NCI-H1417 treated with DMSO at 0.1 percent for 48 hours (cell line): ENCODE data around the gene TOP1.
"Not testable (repeated sequence)": the region's sequence is repeated elsewhere in the genome, so short reads cannot be mapped to it uniquely, and the experiment has no call there.

Source experiments
- DNase-seq: peaks from one replicate; lab custom pipeline; 2025; lab: John Stamatoyannopoulos, UW

The TOP1 gene

DNA sequence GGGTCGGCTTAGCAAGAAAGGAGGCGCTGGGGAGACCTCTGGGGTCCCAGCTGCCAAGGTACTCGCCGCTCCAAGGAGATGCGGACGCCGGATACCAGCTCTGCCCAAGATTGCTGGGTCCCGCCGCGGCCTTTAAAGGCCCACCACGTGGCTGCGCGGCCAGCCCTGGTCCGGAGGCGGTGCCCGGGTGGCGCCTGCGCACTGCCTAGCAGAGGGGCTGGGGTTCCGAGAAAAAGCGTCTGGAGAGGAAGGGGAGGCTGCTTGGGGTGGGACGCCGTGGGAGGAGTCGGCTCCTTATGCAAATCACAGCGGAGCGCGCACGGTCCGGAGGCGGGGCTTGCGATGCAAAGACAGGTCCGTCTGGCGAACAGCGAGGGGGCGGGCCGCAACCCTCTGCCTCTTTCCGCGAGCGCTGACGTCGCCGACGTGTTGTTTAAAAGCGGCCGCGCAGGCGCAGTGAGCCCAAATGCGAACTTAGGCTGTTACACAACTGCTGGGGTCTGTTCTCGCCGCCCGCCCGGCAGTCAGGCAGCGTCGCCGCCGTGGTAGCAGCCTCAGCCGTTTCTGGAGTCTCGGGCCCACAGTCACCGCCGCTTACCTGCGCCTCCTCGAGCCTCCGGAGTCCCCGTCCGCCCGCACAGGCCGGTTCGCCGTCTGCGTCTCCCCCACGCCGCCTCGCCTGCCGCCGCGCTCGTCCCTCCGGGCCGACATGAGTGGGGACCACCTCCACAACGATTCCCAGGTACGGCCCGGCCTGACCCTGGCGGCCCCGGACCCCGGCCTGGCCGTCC, at the start of gene TOP1:
Gene TOP1, plus strand, starts transcription at position 464 of the 791 bp plus-strand sequence. Its CDS starts 246 bp downstream, at position 710.
- DNase-seq, result peak; percentile 98

DNA sequence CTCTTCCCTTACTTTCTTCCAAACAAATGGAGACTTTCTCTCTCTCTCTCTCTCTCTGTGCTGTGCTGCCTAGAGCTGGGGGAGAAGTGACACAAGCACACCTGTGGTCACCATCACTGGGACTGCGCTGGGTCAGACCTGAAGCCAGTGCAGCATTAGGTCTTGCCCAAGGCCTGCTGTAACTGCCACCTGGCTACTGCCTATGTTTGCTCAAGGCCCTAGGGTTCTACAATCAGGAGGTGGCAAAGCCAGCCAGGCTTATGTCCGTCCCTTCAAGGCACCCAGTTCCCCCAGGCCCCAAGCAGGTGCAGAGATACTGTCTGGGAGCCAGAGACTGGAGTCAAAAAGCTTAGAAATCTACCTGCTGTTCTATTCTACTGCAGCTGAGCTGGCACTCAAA, 49.4 kb upstream of the TOP1 start:
- DNase-seq, result no peak

DNA sequence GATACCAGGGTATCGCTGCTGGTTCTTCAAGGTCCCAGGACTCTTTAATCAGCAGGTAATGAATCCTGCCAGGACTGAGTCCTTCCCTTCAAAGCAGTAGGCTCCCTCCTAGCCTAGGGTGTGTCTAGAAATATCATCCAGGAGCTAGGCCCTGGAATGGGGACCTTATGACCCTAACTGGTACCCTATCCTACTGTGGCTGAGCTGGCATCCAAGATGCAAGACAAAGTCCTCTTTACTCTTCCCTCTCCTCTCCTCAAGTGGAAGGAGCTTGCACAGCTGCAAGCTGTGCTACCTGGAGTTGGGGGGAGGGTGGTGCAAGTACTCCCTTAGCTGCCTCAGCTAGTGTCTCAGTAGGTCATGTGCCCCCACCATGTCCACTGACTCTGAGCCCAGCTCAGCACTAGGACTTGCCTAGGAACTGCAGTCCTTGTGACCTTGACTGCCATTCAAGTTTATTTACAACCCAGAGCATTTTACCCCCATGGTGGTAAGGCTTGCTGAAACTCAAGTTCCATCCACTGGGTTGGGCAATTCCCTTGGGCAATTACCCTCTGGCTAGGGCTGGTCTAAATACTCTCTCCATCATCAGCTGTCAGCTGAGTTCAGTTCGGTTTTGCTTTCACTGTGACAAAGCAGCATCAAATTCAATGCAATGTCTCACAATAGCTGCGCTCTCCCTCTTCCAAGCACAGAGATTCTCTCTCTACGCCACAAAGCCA, 48.4 kb upstream of the TOP1 start:
- no peak for DNase-seq

- no peak for DNase-seq
Measured at GRCh38 chr20:40980828-40981310, 47.8 kb upstream of the TOP1 start.

GRCh38 chr20:40982415-40983145, 46.0 kb upstream of the TOP1 start:
- no peak for DNase-seq

GRCh38 chr20:40983898-40984297, 44.7 kb upstream of the TOP1 start:
- no peak for DNase-seq

DNA sequence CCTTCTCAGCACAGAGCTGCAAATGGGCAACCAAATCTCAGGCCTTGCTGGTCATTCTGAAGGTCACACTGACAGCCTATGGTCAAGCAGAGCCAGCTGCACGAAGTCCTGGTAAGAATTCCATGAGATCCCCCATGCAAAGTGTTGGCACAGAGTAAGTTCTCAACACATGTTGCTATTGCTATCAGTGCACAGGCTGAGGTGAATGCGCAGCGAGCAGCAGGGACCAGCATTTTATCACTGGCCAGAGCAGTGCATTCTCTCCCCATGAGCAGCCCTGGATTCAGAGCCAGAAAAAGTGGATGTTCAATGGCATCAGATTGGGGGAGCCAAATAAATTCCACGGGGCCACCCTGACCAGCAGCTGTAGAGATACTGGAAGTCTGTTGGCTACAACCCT, 44.1 kb upstream of the TOP1 start:
- no peak for DNase-seq

DNA sequence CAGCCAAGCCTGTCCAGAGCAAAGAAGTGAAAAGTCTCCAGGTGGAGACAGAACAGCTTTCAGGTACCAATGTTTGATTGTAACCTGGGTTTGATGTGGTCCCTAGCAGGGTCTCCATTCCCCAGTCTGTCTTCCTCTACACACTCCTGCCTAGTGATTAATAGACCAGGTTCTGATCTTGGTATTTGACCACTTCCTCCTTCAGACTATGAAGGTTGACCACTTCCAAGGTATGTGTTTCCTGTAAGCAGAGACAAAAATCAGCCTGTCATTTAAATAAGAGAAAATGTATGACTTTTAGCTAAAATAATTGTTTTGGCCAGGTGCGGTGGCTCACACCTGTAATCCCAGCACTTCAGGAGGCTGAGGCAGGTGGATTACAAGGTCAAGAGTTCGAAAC, 41.8 kb upstream of the TOP1 start:
- DNase-seq, result no peak

- DNase-seq, result peak; percentile 23
Measured at GRCh38 chr20:40990542-40991120, 38.0 kb upstream of the TOP1 start.

DNA sequence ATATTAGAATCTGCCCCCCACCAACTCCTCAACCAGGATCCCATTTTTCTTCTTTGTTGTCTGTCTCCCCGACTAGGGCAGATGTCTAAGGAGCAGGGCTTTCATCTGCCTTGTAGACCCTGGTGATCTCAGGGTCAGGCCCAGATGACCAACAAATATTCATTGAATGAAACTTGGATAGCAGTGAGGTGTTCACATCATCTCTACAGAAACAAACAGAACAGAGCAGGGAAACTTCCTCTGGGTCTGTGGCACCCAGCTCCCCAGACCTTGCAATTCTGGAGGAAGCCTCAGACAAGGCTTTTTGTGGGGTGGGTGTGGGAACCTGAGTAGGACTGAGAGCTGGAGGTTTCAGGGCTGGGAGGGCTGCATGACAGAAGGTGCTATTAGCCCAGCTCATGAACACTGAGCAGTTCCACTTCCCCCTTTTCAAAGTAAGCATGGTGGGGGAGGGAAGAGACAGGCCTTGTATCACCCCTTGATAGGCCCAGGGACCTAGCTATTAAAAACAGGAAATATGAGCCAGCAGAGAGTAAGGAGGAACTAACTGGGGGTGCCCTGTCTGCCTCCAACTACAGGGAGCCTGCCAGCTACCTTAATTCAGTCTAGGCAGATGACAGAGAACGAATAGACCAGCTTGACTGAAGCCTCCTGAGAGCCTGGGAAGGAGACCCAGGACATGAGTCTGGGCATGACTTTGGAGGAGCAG, 37.3 kb upstream of the TOP1 start:
- no peak for DNase-seq

DNA sequence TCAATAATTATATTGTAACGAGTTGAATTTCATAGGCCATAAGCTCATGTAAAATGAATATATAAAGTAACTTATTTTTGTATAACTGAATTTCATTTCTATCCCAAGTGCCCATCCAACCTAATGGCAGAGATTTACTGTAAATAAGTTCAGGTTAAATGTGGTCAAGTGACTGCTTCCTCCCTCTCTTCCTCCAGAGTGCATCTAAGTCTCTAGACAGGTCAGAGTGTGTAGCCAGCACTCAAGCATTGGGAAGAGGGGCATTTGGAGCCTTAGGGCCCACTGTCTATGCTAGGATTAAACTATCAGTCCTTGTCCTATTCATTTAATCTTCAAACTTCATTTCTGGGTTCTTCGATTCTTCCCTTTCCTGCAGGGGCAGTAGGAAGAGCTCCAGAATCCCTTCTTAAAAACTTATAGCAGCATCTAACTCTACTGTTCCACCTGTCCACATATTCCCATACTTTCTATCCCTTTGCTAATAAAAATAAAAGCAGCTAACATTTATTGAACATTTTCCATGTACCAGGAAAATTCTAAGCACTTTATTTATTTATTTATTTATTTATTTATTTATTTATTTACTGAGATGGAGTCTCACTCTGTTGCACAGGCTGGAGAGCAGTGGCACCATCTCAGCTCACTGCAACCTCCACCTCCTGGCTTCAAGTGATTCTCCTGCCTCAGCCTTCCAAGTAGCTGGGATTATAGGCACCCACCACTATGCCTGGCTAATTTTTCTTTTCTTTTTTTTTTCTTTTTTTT, 36.1 kb upstream of the TOP1 start:
- DNase-seq, result no peak

GRCh38 chr20:40993794-40994540, 34.7 kb upstream of the TOP1 start:
- DNase-seq, result no peak

GRCh38 chr20:40996326-40996725, 32.3 kb upstream of the TOP1 start:
- DNase-seq, result no peak

GRCh38 chr20:40997116-40997515, 31.5 kb upstream of the TOP1 start:
- DNase-seq, result no peak

GRCh38 chr20:40999841-41000240, 28.8 kb upstream of the TOP1 start:
- no peak for DNase-seq

- no peak for DNase-seq
Measured at GRCh38 chr20:41000628-41001027, 28.0 kb upstream of the TOP1 start.

DNA sequence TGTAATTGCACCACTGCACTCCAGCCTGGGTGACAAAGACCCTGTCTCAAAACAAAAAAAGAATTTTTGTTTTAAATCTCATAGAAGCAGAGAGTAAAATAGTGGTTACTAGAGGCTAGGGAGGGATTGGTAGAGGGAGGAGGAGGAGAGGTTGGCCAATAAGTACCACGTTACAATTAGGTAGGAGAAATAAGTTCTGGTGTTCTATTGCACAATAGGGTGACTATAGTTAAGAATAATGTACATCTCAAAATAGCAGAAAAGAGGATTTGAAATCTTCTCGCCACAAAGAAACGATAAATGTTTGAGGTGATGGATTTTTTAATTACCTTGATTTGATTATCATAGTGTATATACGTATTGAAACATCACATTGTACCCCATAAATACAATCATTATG, 27.1 kb upstream of the TOP1 start:
- DNase-seq, result no peak

- DNase-seq, result no peak
Measured at GRCh38 chr20:41002842-41003142, 25.8 kb upstream of the TOP1 start.

GRCh38 chr20:41003143-41003935, 25.3 kb upstream of the TOP1 start:
- no peak for DNase-seq

GRCh38 chr20:41003936-41004294, 24.7 kb upstream of the TOP1 start:
- DNase-seq, result not testable (repeated sequence)
